HepG2 (cell line): Measurements from ENCODE around the gene RUNX2. TPM values are rescaled to one million over a fixed set of nuclear protein-coding genes. Genes with fewer than 3 reads are reported as not detected.

ENCODE experiments used
- ATAC-seq: fragments of 200-7000 bp; cut with Tn5 transposase; 3 replicates; pipeline ENCODE4 v1.9.1; 2020; ENCODE audit warnings: mild to moderate bottlenecking, moderate library complexity
- BruUV-seq: library from RNA; stranded (reverse); fragments of 400-500 nt; replicated peaks from 2 replicates; lab custom pipeline; 2021; lab: Mats Ljungman, UMichigan
- CTCF ChIA-PET: fragments of 300-600 bp; formaldehyde crosslinking; extraction: SDS; loops from one replicate; lab custom pipeline; 2021; ENCODE audit warnings: low total read pairs, inconsistent platforms, low intra/inter-chr PET ratio; lab: Yijun Ruan, JAX
- POLR2A ChIA-PET: fragments of 350-600 bp; sonication (Branson Sonifier 250); formaldehyde crosslinking; loops from one replicate; lab custom pipeline; 2020; ENCODE audit warnings: antibody characterized with exemption, inconsistent platforms; lab: Yijun Ruan, JAX
- DNase-seq: peaks from one replicate; pipeline ENCODE4 v3.0.0-alpha.2; 2015; ENCODE audit warnings: low spot score
- FAIRE-seq: peaks from 3 replicates; lab custom pipeline; 2011; peaks lifted over from hg19 to GRCh38; lab: Jason Lieb, UNC
- H2AFZ ChIP-seq: one replicate; pipeline ENCODE4 v1.6.1; 2011; ENCODE audit warnings: low read length, inconsistent platforms
- H3K27ac ChIP-seq: fragments of 300-600 bp; 3 replicates; pipeline ENCODE4 v1.8.0; 2011; ENCODE audit warnings: mixed run types, mild to moderate bottlenecking, mixed read lengths, low read length, inconsistent platforms; ENCODE audit not compliant: insufficient read depth; ENCODE audit errors: extremely low read length
- H3K27me3 ChIP-seq, 2 experiments: fragments of 200-600 bp in 1 of 2; 2 replicates in 1 of 2; 3 replicates in 1 of 2; pipeline versions ENCODE4 v1.6.0 to v1.8.0; 2011; ENCODE audit warnings: low read length in 2 of 2, mild to moderate bottlenecking in 2 of 2, moderate library complexity in 2 of 2, inconsistent platforms in 1 of 2; ENCODE audit not compliant: insufficient read depth in 2 of 2, control insufficient read depth in 1 of 2
- H3K36me3 ChIP-seq, 2 experiments: fragments of 200-600 bp in 1 of 2; replicated peaks in 1 of 2; 2 replicates in 1 of 2; 3 replicates in 1 of 2; pipeline versions ENCODE4 v1.5.1 to v1.8.0; 2011; ENCODE audit warnings: low read length in 2 of 2, inconsistent platforms in 1 of 2; ENCODE audit not compliant: insufficient read depth in 2 of 2, control insufficient read depth in 1 of 2
- H3K4me1 ChIP-seq: 2 replicates; pipeline ENCODE4 v1.5.1; 2012; ENCODE audit warnings: low read length, inconsistent platforms; ENCODE audit not compliant: insufficient read depth
- H3K4me2 ChIP-seq: 2 replicates; pipeline ENCODE4 v1.6.0; 2011; ENCODE audit warnings: low read depth, low read length, inconsistent platforms
- H3K4me3 ChIP-seq, 3 experiments: fragments of 200-600 bp in 1 of 3; sonication (generic), shearing (Covaris generic) in 1 of 3; replicated peaks in 1 of 3; 2 replicates each; pipeline ENCODE4 v1.5.1; 2011 to 2016; ENCODE audit warnings: low read length in 3 of 3, inconsistent platforms in 2 of 3, low read depth in 2 of 3, mild to moderate bottlenecking in 2 of 3, control low read depth in 1 of 3, mixed read lengths in 1 of 3; ENCODE audit not compliant: insufficient read depth in 1 of 3
- H3K79me2 ChIP-seq: one replicate; pipeline ENCODE4 v1.6.1; 2011; ENCODE audit warnings: low read length, inconsistent platforms; ENCODE audit not compliant: insufficient read depth
- H3K9ac ChIP-seq: 2 replicates; pipeline ENCODE4 v1.6.0; 2011; ENCODE audit warnings: mild to moderate bottlenecking, low read depth, low read length, inconsistent platforms; ENCODE audit not compliant: insufficient read depth
- H3K9me3 ChIP-seq: 2 replicates; pipeline ENCODE4 v1.5.1; 2012; ENCODE audit warnings: mild to moderate bottlenecking, low read length
- H4K20me1 ChIP-seq: 2 replicates; pipeline ENCODE4 v1.6.0; 2011; ENCODE audit warnings: inconsistent platforms, mild to moderate bottlenecking, low read length, moderate library complexity; ENCODE audit not compliant: insufficient read depth
- CENPBD1 ChIP-seq: sonication (generic); formaldehyde crosslinking; IDR thresholded peaks from 2 replicates; pipeline ENCODE4 v1.8.0; 2022; ENCODE audit warnings: missing genetic modification reagents, low read depth, mild to moderate bottlenecking, borderline replicate concordance
- FOXJ3 ChIP-seq: sonication (generic); formaldehyde crosslinking; IDR thresholded peaks from 2 replicates; pipeline ENCODE4 v1.4.0; 2020; ENCODE audit warnings: missing genetic modification reagents, mild to moderate bottlenecking, borderline replicate concordance
- HNF1A ChIP-seq, 2 experiments: sonication (generic) in 1 of 2; formaldehyde crosslinking in 1 of 2; IDR thresholded peaks; 2 replicates each; pipeline versions ENCODE4 v1.4.0 to v1.6.1; 2016 to 2020; ENCODE audit warnings: borderline replicate concordance in 1 of 2, low read depth in 1 of 2, mild to moderate bottlenecking in 1 of 2, missing genetic modification reagents in 1 of 2
- NFE2 ChIP-seq: sonication (generic); formaldehyde crosslinking; IDR thresholded peaks from 2 replicates; pipeline ENCODE4 v1.4.0; 2020; ENCODE audit warnings: missing genetic modification reagents
- PAX8 ChIP-seq: sonication (generic); formaldehyde crosslinking; IDR thresholded peaks from 2 replicates; pipeline ENCODE4 v1.8.0; 2022; ENCODE audit warnings: mild to moderate bottlenecking, missing genetic modification reagents, borderline replicate concordance
- POLR2A ChIP-seq, 2 experiments: IDR thresholded peaks; 2 replicates each; pipeline ENCODE4 v1.6.1; 2011; ENCODE audit warnings: low read depth in 2 of 2, low read length in 2 of 2, mild to moderate bottlenecking in 1 of 2, moderate library complexity in 1 of 2; ENCODE audit not compliant: insufficient read depth in 1 of 2
- RCOR2 ChIP-seq: IDR thresholded peaks from 2 replicates; pipeline ENCODE4 v1.6.1; 2016; ENCODE audit warnings: missing biosample characterization, missing genetic modification reagents
- RFXANK ChIP-seq: IDR thresholded peaks from 2 replicates; pipeline ENCODE4 v1.6.1; 2016
- SMARCC2 ChIP-seq: fragments of 450-650 bp; IDR thresholded peaks from 2 replicates; pipeline ENCODE4 v1.6.1; 2017; ENCODE audit warnings: antibody characterized with exemption, mild to moderate bottlenecking
- SP4 ChIP-seq: sonication (generic); formaldehyde crosslinking; IDR thresholded peaks from 2 replicates; pipeline ENCODE4 v1.8.1; 2023; ENCODE audit warnings: mild to moderate bottlenecking, missing genetic modification reagents
- ZBTB8A ChIP-seq: sonication (generic); formaldehyde crosslinking; IDR thresholded peaks from 2 replicates; pipeline ENCODE4 v1.4.0; 2020; ENCODE audit warnings: mild to moderate bottlenecking, low read depth, missing genetic modification reagents, borderline replicate concordance
- ZNF207 ChIP-seq: fragments of 450-650 bp; IDR thresholded peaks from 2 replicates; pipeline ENCODE4 v1.6.1; 2016; ENCODE audit warnings: antibody characterized with exemption, borderline replicate concordance
- ZNF343 ChIP-seq: sonication (generic); formaldehyde crosslinking; IDR thresholded peaks from 2 replicates; pipeline ENCODE4 v1.4.0; 2020; ENCODE audit warnings: mild to moderate bottlenecking, missing genetic modification reagents
- ZNF513 ChIP-seq: sonication (generic); formaldehyde crosslinking; conservative IDR thresholded peaks from 2 replicates; pipeline ENCODE4 v1.5.0; 2020; ENCODE audit warnings: missing genetic modification reagents
- ZNF589 ChIP-seq: sonication (generic); formaldehyde crosslinking; conservative IDR thresholded peaks from 2 replicates; pipeline ENCODE4 v1.8.0; 2022; ENCODE audit warnings: mild to moderate bottlenecking, moderate library complexity, missing genetic modification reagents
- WGBS: methylation state at CpG from one replicate; pipeline ENCODE4 v1.1.6; 2017; ENCODE audit warnings: low lambda C conversion rate; 5-methylcytosine and 5-hydroxymethylcytosine counted together
- in situ Hi-C: cut with HindIII; loops from 2 replicates; pipeline ENCODE4 v1.10.0; 2017; ENCODE audit warnings: low pct_unique_long_range_greater_than_20kb; ENCODE audit not compliant: extremely low pct_ligation_motif_present
- intact Hi-C: fragments of 100-400 bp; cut with micrococcal nuclease; formaldehyde crosslinking; loops from one replicate; pipeline ENCODE4 v1.10.0; 2022; ENCODE audit not compliant: unreplicated experiment
- polyA plus RNA-seq, 8 experiments: library from polyadenylated mRNA; depleted of rRNA in 3 of 8; stranded (reverse) in 7 of 8; unstranded in 1 of 8; fragments of >200 nt; fragmentation: Illumina TruSeq in 4 of 8; extraction: Trizol in 4 of 8; gene quantifications; 2 replicates each; pipeline versions ENCODE4 v1.2.1 to v1.2.3, GENCODE V29; 2011 to 2016; ENCODE audit warnings: low read depth in 4 of 8, missing spikeins in 1 of 8, mixed read lengths in 1 of 8; ENCODE audit not compliant: insufficient read depth in 1 of 8
- total RNA-seq, 5 experiments: library from RNA; depleted of rRNA; stranded (reverse); fragments of >200 nt; fragmentation: Illumina TruSeq; extraction: Trizol; gene quantifications; 2 replicates each; pipeline ENCODE4 v1.2.3, GENCODE V29; 2016; ENCODE audit warnings: low read depth in 1 of 5

RUNX2 gene
- total and polyA plus RNA-seq, 2 of the 13 experiments (the other 11 are each of a cell fraction or from before 2014, with no cell fraction given): not detected

- no peaks in the 10 kb centered on the region for H3K79me2 ChIP-seq
- ChIA-PET CTCF (no interaction called here), POLR2A (no interaction called here)
- H3K9ac ChIP-seq: no peak overlapping the region
- FAIRE-seq (no peak), DNase-seq (no peak), ATAC-seq (no peak)
- no peak overlapping the region for H2AFZ ChIP-seq
- no peaks in the 10 kb centered on the region for H4K20me1 ChIP-seq
- no peaks in the 10 kb centered on the region for H3K36me3 ChIP-seq
- intact Hi-C loops: no loop called here
- TF ChIP-seq NFE2 (CRISPR knock-in tag): no peak
- TF ChIP-seq FOXJ3 (CRISPR knock-in tag): no peak
- TF ChIP-seq POLR2A (IDR thresholded peaks at IDR 0.05; ENCODE audit: insufficient read depth in 1 of 2, low read depth in 2 of 2, low read length in 2 of 2): no peak
- TF ChIP-seq ZNF207: no peak
- no peak for TF ChIP-seq PAX8
- TF ChIP-seq ZNF343 (CRISPR knock-in tag): no peak
- TF ChIP-seq HNF1A (IDR thresholded peaks at IDR 0.05; ENCODE audit: low read depth): no peak
- TF ChIP-seq HNF1A (CRISPR knock-in tag; IDR thresholded peaks at IDR 0.05; ENCODE audit: borderline replicate concordance): no peak
- TF ChIP-seq ZBTB8A (CRISPR knock-in tag): no peak
- TF ChIP-seq RCOR2 (CRISPR knock-in tag): no peak
- TF ChIP-seq ZNF589: no peak
- TF ChIP-seq RFXANK (CRISPR knock-in tag): no peak
- TF ChIP-seq ZNF513 (CRISPR knock-in tag): no peak
- TF ChIP-seq SP4 (CRISPR knock-in tag): no peak
- no peak for TF ChIP-seq SMARCC2
- no peak for TF ChIP-seq CENPBD1 (CRISPR knock-in tag)
- WGBS: 38% methylated on average over 10 of the region's 10 CpGs
- no peak overlapping the region for H3K27ac ChIP-seq
- H3K27me3 ChIP-seq: no peaks in the 10 kb centered on the region
- BruUV-seq: no TSS peak
- no peaks in the 10 kb centered on the region for H3K4me1 ChIP-seq
- H3K4me3 ChIP-seq: no peak overlapping the region
- no peak overlapping the region for H3K4me2 ChIP-seq
- in situ Hi-C loops: no loop called here
- H3K9me3 ChIP-seq: no peaks in the 10 kb centered on the region
These were observed 280.3 kb downstream of the RUNX2 start for GRCh38 chr6:45608252-45608913.
